Amniotic stem cell (primary cell): ENCODE data around the gene IZUMO4.
A peak's percentile ranks its signal among the peaks of the same experiment; 100 is the strongest.

ENCODE experiments used
- DNase-seq: peaks from one replicate; lab custom pipeline; 2025; lab: John Stamatoyannopoulos, UW

The IZUMO4 gene

DNA sequence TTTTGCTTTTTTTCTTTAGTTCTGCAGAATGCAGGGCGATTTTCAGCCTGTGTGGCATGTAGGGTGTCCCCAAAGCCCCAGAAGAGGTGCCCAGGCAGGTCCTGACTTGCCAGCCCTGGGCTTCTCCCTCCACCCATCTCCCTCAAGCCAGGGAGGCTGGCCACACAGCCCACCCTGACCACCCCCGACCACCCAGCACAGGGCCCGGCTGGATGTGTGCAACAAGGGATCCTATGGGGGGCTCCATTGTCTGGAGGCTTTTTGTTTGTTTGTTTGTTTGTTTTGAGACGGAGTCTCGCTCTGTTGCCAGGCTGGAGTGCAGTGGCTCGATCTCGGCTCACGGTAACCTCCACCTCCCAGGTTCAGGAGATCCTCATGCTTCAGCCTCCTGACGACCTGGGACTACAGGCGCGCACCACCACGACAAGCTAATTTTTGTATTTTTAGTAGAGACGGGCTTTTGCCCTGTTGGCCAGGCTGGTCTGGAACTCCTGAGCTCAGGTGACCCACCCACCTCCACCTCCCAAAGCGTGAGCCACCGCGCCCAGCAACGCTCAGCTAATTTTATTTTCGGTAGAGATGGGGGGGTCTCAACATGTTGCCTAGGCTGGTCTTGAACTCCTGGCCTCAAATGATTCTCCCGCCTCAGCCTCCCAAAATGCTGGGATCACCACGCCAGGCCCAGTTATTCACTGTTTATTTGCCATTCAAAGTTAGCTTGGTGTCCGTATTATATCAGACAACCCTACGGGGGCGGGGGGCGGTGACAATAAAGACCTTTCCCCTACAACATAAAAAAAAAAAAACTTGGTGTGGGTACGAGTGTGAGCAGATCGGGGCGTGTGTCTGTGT lies 37.9 kb upstream of the IZUMO4 start:
- no peak for DNase-seq

DNA sequence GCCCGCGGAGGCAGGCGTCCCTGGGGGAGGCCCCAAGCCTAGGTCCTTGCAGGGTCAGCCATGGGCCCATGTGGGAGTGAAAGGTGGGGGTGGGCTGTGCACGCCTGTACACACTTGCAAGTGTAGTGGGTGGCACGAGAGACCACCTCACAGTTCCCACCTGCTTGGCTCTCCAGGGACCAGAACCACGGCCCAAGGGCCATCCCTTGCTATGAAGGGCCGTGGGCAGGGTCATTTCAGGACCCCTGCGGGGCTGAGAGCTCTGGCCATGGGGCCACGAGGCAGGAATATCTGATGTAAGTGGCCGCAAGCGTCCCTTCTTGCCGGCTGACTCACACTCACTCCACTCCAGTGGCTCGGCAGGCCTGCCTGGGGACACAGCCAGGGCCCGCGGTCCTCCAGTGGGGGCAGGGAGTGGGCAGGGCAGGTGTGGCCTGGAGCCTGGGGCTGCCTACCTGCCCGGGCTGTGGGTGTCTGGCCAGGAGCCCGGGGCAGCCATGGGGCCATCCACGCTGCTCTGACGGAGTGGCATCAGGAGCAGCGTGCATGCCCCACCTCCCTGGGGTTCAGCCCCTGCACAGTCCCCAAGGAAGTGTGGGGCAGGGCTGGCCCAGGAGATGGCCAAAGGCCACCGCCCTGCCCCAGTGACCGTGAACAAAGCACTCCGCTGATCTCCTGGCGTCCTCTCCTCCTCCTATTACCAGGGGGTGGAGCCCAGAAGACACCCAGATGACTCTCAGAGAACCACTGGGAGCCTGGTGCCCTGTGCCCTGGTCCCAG lies 37.1 kb upstream of the IZUMO4 start:
- DNase-seq: no peak

DNA sequence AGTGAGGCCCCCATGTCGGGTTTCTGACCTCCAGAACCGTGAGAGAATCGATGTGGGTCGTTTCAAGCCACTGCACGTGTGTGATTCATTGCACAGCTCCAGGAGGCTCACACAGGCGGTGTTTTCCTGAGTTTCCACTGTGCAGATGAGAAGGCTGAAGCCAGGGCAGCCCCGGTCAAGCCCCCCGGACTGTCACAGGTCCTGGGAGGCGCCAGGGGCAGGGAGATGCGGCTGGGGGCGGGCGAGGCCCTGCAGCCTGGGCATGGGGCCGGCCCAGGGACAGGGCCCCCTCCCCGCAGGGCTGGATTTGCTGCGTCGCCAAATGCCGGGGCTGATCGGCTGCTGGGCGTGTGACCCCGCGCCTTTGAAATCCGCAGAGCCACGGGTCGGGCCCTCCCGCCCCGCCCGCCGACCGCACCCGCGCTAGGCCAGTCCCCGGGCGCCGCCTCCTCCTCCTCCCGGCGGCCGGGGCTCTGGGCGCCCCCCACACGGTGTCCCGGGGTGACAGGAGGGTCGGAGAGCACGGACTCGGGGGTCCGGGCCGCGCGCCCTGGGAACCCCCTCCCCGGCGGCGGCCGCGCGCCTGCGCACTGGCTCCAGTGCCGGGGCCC lies 35.7 kb upstream of the IZUMO4 start:
- no peak for DNase-seq

DNA sequence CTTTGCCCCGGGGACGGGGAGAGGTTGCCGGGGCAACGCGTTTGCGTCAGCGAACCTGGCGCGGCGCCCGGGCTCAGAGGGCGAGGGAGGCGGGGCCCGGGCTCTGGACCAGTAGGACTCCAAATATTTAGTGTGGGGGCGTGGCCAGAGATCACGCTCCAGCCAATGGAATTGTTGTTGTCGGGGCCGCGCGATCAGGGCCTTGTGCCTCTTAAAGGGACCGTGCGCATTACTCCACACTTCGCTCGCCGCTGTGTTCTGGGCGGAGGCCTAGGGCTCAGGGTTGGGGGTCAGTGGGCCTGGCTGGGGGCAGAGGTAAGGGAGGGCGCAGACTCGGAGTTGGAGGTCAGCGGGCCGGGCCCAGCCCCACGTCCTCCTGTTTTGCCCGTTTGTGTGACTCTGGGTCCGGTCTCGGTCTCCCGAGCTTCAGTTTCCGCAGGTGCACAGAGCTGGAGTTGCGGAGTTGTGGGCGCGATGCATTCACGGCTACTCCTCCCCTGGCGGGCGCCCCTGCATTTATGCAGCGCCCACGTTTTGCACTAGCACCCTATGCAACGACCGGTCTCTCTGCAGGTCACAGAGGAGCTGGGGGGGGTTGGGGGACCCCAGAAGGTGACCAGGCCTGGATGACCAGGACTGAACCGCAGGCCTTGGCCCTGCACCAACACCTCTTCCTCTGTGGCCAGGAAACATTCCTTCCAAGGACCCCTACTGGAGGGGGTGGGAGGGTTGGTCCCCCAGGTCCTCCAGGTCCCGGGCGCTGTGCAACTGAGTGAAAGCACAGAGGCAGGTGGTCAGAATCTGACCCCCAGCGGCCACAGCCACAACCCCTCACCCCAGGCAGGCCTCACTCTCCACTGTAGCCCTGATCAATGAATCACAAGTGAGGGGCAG lies 35.0 kb upstream of the IZUMO4 start:
- peak; percentile 96 for DNase-seq

GRCh38 chr19:2062389-2062729 lies 34.4 kb upstream of the IZUMO4 start:
- no peak for DNase-seq

DNA sequence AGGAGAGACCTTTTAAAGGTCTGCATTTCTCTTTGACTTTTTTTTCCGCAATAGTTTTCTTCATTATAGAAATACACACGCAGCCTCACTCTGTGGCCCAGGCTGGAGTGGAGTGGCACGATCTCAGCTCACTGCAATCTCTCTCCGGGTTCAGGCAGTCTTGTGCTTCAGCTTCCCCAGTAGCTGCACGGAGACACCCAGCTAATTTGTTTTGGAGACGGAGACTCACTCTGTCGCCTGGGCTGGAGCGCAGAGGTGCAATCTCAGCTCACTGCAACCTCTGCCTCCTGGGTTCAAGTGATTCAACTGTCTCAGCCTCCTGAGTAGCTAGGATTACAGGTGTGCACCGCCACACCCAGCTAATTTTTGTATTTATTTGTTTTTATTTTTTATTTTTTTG lies 33.9 kb upstream of the IZUMO4 start:
- no peak for DNase-seq

- no peak for DNase-seq
These were observed 32.9 kb upstream of the IZUMO4 start for GRCh38 chr19:2063824-2064223.

- no peak for DNase-seq
These were observed 32.3 kb upstream of the IZUMO4 start for GRCh38 chr19:2064395-2064787.

DNA sequence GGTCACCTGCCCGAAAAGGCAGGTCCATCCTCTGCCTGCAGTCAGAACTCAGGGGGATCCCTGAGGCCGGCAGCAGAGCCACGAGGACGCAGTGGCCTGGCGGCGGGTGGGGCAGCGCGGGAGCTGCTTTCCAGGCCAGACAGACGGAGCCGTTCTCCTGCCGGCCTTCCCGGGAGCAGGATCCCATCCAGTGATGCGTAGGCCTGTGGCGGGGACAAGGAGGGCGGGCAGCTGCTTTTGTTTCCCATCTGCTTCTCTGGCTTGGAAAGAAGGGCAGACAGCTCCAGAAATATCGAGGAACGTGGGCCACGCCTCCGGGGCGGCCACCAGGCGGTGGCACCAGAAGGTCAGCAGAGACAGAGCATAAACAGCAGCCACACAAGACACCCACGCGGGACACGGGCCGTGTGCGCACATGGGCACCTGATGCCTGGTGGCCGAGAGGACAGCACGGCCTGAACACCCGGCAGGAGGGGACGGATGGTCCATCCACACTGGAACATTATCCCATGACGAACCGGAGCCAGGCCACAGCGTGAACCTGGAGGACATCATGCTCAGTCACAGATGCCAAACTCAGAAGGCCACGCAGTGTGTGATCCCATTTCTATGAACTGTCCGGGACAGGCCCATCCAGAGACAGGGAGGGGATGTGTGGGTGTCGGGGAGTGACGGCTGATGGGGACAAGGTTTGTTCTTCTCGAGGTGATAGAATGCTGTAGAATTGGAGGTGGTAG lies 31.8 kb upstream of the IZUMO4 start:
- DNase-seq: no peak

GRCh38 chr19:2070436-2070827 lies 26.3 kb upstream of the IZUMO4 start:
- DNase-seq: no peak

DNA sequence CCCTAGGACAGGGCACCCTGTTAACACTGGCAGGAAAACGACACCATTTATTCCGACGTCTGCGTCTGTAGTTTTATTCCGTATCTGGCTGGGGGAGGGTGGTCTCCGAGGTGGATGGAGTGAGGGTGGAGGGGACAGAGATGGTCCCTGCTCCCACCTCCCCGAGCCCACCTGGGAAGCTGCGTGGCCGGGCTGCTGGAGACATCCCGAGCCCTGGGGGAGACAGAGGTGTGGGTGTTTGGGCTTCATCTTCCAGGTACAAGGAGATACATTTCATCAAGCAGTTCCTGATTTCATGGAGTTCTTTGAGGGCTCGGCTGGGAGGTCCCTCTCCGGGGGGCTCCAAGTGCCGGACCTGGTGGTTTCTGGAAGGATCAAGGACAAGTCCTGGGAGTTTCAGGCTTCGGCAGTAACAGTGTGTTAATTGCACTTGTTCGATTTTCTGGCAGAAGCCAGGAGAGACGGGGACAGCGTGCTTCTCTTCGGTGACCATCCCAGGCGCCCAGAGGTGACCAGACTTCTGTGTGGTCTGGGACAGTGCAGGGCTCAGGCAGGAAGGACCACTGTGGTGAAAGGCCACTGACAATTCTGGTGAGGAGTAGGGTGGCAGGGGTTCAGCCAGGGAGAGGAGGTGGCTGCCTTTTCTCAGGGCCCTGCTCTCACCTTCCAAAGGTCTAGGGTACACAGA lies 25.6 kb upstream of the IZUMO4 start:
- DNase-seq: no peak

- DNase-seq: no peak
These were observed 23.8 kb upstream of the IZUMO4 start for GRCh38 chr19:2072757-2073551.

DNA sequence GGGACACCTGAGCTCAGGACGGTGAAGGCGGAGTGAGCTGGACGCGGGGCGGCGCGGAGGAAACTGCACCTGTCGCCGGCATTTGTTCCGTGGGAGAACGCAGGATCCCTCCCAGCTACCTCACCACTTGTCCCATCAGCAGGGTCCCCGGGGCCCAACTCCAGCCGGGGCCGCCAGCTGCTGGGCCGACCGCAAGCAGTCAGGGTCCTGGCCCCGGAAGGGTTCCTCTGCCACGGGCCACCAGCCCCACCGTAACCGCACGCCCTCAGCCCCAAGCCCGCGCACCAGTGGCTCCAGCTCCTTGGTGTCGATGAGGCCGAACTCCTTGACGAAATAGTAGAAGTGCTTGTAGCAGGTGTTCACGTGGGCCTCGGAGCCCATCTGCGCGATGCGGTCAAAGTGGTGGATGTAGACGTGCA lies 20.2 kb upstream of the IZUMO4 start:
- DNase-seq: no peak

DNA sequence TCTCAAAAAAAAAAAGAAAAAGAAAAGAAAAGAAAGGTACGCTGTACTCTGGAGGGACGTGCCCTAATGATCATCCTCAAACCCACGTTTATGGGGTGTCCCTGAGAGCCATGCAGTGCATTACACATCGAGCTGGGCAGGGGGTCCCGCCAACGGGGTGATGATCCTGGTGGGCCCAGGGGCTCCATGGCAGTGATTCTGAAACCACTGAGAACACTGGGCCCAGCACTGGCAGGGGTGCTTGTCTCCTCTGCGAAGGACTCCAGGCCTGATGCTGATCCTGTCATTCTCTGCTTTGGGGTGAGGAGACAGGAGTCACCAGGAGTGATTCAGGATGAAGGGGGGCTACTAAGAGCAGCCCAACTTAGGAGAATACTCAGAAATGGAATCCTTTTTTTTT lies 19.3 kb upstream of the IZUMO4 start:
- no peak for DNase-seq

GRCh38 chr19:2077833-2078619 lies 18.7 kb upstream of the IZUMO4 start:
- DNase-seq: no peak

DNA sequence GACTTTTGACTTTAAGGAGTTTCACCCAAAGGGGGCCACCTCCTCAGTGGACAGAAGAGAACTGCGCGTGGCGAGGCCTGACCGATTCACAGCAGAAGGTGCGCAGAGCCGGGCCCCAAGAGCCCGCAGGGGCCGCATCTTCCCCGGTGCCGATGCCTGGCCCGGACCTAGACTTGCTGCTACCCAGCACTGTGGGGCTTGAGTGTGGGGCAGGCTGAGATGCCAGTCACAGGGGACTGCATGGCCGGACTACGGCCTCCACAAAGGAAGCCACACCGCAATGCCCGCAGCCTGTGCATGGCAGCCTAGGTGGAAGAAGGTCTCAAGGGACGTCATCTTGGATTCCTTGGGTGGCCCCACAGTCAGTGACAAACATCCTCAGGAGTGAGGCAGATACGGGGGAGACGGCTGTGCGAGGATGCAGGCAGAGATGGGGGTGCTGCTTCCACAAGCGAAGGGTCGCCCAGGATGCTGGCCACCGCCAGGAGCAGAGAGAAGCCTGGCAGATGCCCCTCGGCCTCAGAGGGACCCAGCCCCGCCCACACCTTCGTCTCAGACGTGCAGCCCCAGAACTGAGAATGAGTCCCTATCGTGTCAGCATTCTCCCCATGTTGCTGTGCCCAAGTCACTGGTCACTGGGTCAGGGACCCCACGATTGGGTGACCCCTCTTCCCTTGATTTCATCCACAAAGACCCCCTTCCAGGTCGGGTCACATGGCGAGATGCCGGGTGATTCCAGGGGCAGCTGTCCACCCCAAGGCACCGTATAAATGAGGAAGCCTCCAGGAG lies 17.4 kb upstream of the IZUMO4 start:
- no peak for DNase-seq

- DNase-seq: no peak
These were observed 16.8 kb upstream of the IZUMO4 start for GRCh38 chr19:2079865-2080301.

DNA sequence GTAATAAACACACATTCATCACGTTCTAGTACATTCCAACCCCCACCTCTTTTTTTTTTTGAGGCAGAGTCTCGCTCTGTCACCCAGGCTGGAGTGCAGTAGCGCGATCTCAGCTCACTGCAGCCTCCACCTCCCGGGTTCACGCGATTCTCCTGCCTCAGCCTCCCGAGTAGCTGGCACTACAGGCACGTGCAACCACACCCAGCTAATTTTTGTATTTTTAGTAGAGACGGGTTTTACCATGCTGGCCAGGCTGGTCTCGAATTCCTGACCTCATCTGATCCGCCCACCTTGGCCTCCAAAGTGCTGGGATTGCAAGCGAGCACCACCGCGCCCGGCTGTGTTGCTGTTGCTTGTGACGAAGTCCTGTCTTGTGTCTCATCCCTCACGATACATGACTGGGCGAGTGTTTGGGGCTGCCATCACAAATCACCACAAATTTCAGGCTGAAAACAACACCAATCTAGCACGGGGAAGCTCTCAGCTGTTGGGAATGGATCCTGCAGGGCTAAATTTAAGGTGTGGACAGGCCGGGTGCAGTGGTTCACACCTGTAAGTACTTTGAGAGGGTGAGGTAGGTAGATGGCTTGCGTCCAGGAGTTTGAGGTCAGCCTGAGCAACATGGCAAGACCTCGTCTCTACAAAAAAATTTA lies 16.3 kb upstream of the IZUMO4 start:
- DNase-seq: no peak
